Epithelial cell of esophagus (primary cell): ENCODE data around the gene RABGGTA.

Source experiments
- DNase-seq: peaks from one replicate; pipeline ENCODE4 v3.0.0; 2010; ENCODE audit warnings: low read depth
- H3K4me3 ChIP-seq: 2 replicates; pipeline ENCODE4 v1.5.1; 2011; ENCODE audit warnings: mild to moderate bottlenecking, low read length, control low read depth
- CTCF ChIP-seq: IDR thresholded peaks from 2 replicates; pipeline ENCODE4 v1.5.1; 2011; ENCODE audit warnings: low read depth, mild to moderate bottlenecking, low read length, control low read depth, inconsistent platforms; ENCODE audit not compliant: insufficient read depth; ENCODE audit errors: missing control alignments

Gene RABGGTA

GRCh38 chr14:24298892-24299254 lies 27.5 kb upstream of the RABGGTA start:
- peak; percentile 4 for TF ChIP-seq CTCF
- H3K4me3 ChIP-seq, result peak overlapping the region; percentile 79
- peak; percentile 95 for DNase-seq

- TF ChIP-seq CTCF, result peak; percentile 81
- no peak overlapping the region for H3K4me3 ChIP-seq
- DNase-seq, result peak; percentile 76
Measured at GRCh38 chr14:24297190-24297964, 26.0 kb upstream of the RABGGTA start.

- TF ChIP-seq CTCF, result peak; percentile 88
- DNase-seq, result peak; percentile 95
- no peak overlapping the region for H3K4me3 ChIP-seq
Measured at GRCh38 chr14:24296341-24297157, 25.2 kb upstream of the RABGGTA start.

- TF ChIP-seq CTCF, result no peak
- no peak for DNase-seq
- H3K4me3 ChIP-seq, result no peak overlapping the region
Measured at GRCh38 chr14:24293525-24293924, 22.1 kb upstream of the RABGGTA start.

GRCh38 chr14:24292118-24292807 lies 20.9 kb upstream of the RABGGTA start:
- no peak overlapping the region for H3K4me3 ChIP-seq
- TF ChIP-seq CTCF, result no peak
- DNase-seq, result no peak

- no peak for DNase-seq
- no peak overlapping the region for H3K4me3 ChIP-seq
- TF ChIP-seq CTCF, result no peak
Measured at GRCh38 chr14:24291446-24292117, 20.2 kb upstream of the RABGGTA start.
